ENCODE results near the gene KRT80. TPM values are rescaled to one million over a fixed set of nuclear protein-coding genes. Genes with fewer than 3 reads are reported as not detected.
"Not testable (repeated sequence)": the region's sequence is repeated elsewhere in the genome, so short reads cannot be mapped to it uniquely, and the experiment has no call there.

KRT80 gene
- not detected for polyA plus RNA-seq (2013, experiment 1 of 4)
- polyA plus RNA-seq (2013, experiment 2 of 4) = 0.05 TPM
- polyA plus RNA-seq (2013, experiment 3 of 4) = 0.11 TPM
- polyA plus RNA-seq (2013, experiment 4 of 4) = not detected

DNA sequence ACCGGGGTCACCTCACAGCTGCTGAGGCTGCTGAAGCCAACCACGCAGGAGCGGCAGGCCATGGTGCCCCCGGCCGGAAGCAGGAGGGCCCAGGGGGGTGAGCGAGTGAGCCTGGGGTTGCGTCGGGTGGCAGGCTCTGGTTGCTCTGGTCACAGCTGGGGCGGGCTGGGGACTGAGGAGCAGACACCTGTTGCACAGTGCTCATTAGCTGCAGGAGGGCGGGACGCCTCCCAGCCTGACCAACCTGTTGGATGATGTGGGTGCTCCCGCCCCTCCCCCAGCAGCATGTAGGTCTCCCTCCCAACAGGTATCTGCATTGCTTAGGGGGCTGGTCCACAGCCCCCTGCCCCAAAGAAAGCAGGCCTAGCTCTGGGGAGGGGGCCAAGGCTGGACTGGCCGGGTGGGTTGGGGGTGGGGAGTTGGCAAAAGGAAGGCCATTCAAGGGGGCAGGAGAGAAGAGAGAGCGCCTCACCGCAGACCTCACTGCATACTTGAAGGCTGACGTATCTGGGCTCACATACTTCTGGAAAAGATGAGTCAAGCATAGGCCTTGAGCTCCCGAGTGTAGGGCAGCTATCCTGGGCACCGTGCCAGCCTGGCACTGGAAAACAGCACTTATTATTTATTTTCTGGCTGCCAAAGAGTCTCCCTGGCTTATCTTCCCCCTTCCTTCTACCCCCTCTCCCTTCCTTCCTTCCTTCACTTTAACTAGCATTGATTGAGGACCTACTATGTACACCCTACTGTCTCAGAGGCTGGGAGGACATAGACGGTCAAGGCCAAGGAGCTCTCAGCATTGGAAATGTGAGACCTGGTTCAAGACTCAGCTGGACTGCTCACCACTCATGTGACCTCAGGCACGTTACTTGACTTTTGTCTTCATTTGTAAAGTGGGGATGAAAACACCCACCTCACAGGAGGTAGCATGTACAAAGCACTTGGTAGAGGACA is at the start of gene KRT80:
Gene KRT80 (minus strand): TSS at position 174 of the 951 bp plus-strand sequence. CDS start 112 bp downstream, at position 62.
- WGBS, 2 experiments = 88 to 91% methylated on average over 20 of the region's 20 CpGs
- H3K9me3 ChIP-seq (ENCODE audit: control insufficient read depth, low read length) = no peaks in the 10 kb centered on the region
- no peaks in the 10 kb centered on the region for H3K36me3 ChIP-seq (ENCODE audit: control insufficient read depth, insufficient read depth, low read length)
- no peak within 1 kb of the TSS for H3K4me3 ChIP-seq (ENCODE audit: insufficient read depth, low read depth, low read length)
- no peak within 1 kb of the TSS for H3K27ac ChIP-seq (ENCODE audit: insufficient read depth, low read depth, low read length, poor library complexity, severe bottlenecking)
- peaks cover 7% of the 10 kb centered on the region for H3K4me1 ChIP-seq (ENCODE audit: control insufficient read depth, insufficient read depth, low read length)
- no peaks in the 10 kb centered on the region for H3K27me3 ChIP-seq (ENCODE audit: control insufficient read depth, insufficient read depth, low read length, poor library complexity, severe bottlenecking)

DNA sequence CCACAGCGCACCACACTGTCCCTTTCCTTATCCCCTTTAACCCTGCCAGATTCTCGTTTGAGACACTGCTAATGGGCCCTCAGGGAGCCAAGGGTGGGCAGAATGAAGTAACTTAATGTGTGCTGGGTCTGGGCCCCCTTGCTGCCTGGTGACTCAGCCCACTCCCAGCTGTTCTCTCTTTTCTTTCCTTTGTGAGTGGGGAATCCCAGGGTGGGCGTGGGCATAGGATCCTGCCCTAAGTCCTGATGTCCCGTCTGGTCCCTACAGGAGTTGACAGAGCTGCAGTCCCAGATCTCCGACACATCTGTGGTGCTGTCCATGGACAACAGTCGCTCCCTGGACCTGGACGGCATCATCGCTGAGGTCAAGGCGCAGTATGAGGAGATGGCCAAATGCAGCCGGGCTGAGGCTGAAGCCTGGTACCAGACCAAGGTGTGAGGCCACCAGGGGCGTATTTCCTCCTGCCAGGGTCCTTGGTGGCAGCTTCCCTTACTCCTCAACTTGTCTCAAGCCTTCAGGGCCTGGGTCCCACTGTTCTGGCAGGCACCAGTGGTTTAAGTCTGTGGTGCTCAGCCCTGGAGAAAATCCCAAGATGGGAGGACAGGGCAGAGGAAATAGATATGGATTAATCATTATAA is 49.5 kb upstream of the KRT80 start:
- 85% methylated on average over 11 of the region's 11 CpGs for WGBS, 2 experiments
- Histone ChIP-seq H3K36me3 (ENCODE audit: control insufficient read depth, insufficient read depth, low read length) (no peaks in the 10 kb centered on the region), H3K27me3 (ENCODE audit: control insufficient read depth, insufficient read depth, low read length, poor library complexity, severe bottlenecking) (no peaks in the 10 kb centered on the region), H3K4me3 (ENCODE audit: insufficient read depth, low read depth, low read length) (no peak overlapping the region), H3K27ac (ENCODE audit: insufficient read depth, low read depth, low read length, poor library complexity, severe bottlenecking) (no peak overlapping the region), H3K9me3 (ENCODE audit: control insufficient read depth, low read length) (no peaks in the 10 kb centered on the region), H3K4me1 (ENCODE audit: control insufficient read depth, insufficient read depth, low read length) (no peaks in the 10 kb centered on the region)

DNA sequence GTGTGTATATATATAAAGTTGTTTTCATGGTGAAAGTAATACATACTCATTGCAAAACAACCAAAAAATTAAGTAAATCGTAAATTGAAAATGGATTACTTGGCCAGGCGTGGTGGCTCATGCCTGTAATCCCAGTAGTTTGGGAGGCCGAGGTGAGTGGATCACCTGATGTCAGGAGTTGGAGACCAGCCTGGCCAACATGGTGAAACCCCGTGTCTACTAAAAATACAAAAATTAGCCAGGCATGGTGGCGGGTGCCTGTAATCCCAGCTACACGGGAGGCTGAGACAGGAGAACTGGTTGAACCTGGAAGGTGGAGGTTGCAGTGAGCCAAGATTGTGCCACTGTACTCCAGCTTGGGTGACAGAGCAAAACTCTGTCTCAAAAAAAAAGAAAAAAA is 48.4 kb upstream of the KRT80 start:
- not testable (repeated sequence) for H3K9me3 ChIP-seq (ENCODE audit: control insufficient read depth, low read length); H3K4me1 ChIP-seq (ENCODE audit: control insufficient read depth, insufficient read depth, low read length); H3K27me3 ChIP-seq (ENCODE audit: control insufficient read depth, insufficient read depth, low read length, poor library complexity, severe bottlenecking); H3K4me3 ChIP-seq (ENCODE audit: insufficient read depth, low read depth, low read length); H3K27ac ChIP-seq (ENCODE audit: insufficient read depth, low read depth, low read length, poor library complexity, severe bottlenecking); H3K36me3 ChIP-seq (ENCODE audit: control insufficient read depth, insufficient read depth, low read length)
- 89 to 93% methylated on average over 6 of the region's 6 CpGs for WGBS, 2 experiments

DNA sequence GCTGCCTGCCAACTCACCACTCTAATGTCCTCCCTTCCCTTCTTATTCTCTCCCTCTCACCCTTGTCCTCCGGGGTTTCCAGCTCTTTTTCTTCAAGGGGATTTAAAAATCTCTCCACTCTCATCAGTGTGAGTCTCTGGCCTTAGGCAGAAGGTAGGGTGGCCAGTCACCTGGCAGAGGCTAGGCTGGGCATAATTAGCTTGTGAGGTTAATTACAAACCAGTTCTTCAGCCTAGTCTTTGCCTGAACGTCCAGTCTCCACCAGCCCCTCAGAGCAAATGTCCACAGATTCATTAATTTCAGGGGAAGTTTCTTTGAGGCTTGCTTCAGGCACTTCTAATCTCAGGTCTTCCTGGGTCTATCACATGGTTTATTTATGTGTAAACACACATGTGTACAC is 48.0 kb upstream of the KRT80 start:
- Histone ChIP-seq H3K36me3 (ENCODE audit: control insufficient read depth, insufficient read depth, low read length) (no peaks in the 10 kb centered on the region), H3K27ac (ENCODE audit: insufficient read depth, low read depth, low read length, poor library complexity, severe bottlenecking) (no peak overlapping the region), H3K4me3 (ENCODE audit: insufficient read depth, low read depth, low read length) (no peak overlapping the region), H3K4me1 (ENCODE audit: control insufficient read depth, insufficient read depth, low read length) (no peaks in the 10 kb centered on the region), H3K27me3 (ENCODE audit: control insufficient read depth, insufficient read depth, low read length, poor library complexity, severe bottlenecking) (peaks cover 3% of the 10 kb centered on the region), H3K9me3 (ENCODE audit: control insufficient read depth, low read length) (no peaks in the 10 kb centered on the region)
- WGBS, 2 experiments = 89 to 91% methylated on average over 2 of the region's 2 CpGs

DNA sequence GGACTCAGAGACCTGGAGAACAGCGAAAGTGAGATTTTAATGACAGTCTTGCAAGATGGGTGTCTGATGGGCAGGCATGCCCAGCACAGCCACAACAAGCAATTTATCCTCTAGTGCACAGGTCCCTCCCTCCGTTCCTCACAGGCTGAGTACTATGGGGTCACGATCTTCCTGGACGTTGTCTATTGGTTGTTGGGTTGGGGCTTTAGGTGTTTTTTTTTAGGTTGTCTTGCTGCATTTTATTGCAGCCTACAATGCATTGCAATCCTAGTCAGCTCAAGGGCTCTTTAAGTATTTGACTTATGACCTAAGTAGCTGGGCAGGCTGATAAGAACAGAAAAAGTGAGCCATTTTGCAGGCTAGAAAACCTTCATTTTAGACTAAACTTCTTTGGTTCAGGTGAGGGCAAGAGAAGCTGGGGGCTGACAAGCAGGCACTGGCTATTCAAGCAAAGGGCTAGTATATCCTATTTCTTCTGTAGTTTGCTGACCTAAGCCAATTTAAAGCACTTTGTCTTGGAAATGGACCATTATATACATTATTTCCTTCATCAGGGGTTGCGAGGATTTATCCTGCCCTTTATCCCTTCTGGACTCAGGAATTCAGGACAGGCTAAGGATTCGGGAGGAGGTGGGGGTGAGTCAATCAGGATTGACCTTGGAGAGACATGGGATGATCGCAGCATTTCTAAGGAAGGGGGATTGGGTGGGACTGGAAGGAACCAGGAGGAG is 47.3 kb upstream of the KRT80 start:
- Histone ChIP-seq H3K36me3 (ENCODE audit: control insufficient read depth, insufficient read depth, low read length) (no peaks in the 10 kb centered on the region), H3K4me1 (ENCODE audit: control insufficient read depth, insufficient read depth, low read length) (no peaks in the 10 kb centered on the region), H3K27ac (ENCODE audit: insufficient read depth, low read depth, low read length, poor library complexity, severe bottlenecking) (no peak overlapping the region), H3K4me3 (ENCODE audit: insufficient read depth, low read depth, low read length) (no peak overlapping the region), H3K9me3 (ENCODE audit: control insufficient read depth, low read length) (no peaks in the 10 kb centered on the region), H3K27me3 (ENCODE audit: control insufficient read depth, insufficient read depth, low read length, poor library complexity, severe bottlenecking) (peaks cover 6% of the 10 kb centered on the region)
- 94 to 96% methylated on average over 7 of the region's 7 CpGs for WGBS, 2 experiments

DNA sequence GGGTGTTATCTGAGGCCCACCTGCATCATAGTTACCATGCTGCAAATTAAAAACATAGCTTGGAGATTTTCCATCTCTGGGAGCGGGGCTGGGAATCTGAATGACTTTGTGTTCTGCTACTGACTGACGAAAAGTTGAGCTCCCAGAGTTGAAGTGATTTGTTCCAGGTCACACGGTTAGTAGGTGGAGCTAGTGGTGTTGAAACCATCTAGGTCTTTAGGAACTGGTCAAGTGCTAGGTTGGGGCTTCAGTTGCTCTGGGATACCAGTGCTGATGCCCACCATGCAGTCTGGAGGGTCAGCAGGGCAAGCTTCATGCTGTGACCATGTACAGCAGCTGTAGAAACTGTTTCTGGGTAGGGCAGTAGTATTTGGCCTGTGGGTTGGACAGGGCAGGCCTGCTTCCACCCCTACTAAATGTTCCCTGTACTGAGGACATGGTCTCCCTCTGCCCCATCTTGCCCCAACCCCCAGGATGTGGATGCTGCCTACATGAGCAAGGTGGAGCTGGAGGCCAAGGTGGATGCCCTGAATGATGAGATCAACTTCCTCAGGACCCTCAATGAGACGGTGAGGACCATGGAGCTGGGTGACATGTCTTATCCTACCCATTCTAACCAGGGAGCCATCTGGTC is 46.5 kb upstream of the KRT80 start:
- no peak overlapping the region for H3K4me3 ChIP-seq (ENCODE audit: insufficient read depth, low read depth, low read length)
- 90 to 91% methylated on average over 4 of the region's 4 CpGs for WGBS, 2 experiments
- H3K27ac ChIP-seq (ENCODE audit: insufficient read depth, low read depth, low read length, poor library complexity, severe bottlenecking) = no peak overlapping the region
- no peaks in the 10 kb centered on the region for H3K9me3 ChIP-seq (ENCODE audit: control insufficient read depth, low read length)
- H3K36me3 ChIP-seq (ENCODE audit: control insufficient read depth, insufficient read depth, low read length) = no peaks in the 10 kb centered on the region
- H3K27me3 ChIP-seq (ENCODE audit: control insufficient read depth, insufficient read depth, low read length, poor library complexity, severe bottlenecking) = peaks cover 14% of the 10 kb centered on the region
- peaks cover 5% of the 10 kb centered on the region for H3K4me1 ChIP-seq (ENCODE audit: control insufficient read depth, insufficient read depth, low read length)

DNA sequence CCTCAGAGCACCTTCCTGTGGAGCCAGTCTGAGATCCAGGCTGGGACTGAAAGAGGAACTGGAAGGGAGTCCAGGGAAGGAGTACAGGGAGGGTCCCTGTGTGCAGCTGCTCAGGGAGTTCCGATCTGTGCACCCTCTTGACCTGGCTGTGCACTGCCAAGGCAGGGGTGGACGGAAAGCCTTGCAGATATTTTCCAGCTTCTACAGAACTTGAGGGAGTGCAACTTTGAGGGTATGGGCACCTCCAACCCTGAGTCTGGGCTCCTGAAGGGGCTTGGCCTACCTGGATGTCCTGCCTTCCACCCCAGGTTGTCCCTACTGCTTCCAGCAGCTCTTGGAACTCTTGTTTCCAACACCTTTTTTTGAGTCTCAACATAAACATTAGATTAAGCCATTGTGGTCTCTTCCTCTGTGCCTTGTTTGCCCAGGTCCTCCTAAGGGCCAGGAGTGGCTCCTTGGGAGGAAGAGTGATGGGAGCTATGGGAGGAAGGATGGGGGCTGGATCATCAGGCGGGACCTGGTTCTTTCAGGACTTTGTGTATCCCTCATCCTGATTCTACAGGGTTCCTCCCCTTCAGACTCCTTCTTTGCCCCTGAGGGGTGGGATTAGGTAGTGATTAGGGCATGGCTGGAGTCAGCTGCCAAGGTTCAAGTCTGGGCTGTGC is 44.7 kb upstream of the KRT80 start:
- Histone ChIP-seq H3K9me3 (ENCODE audit: control insufficient read depth, low read length) (no peaks in the 10 kb centered on the region), H3K4me3 (ENCODE audit: insufficient read depth, low read depth, low read length) (no peak overlapping the region), H3K4me1 (ENCODE audit: control insufficient read depth, insufficient read depth, low read length) (peaks cover 14% of the 10 kb centered on the region), H3K36me3 (ENCODE audit: control insufficient read depth, insufficient read depth, low read length) (no peaks in the 10 kb centered on the region), H3K27ac (ENCODE audit: insufficient read depth, low read depth, low read length, poor library complexity, severe bottlenecking) (no peak overlapping the region), H3K27me3 (ENCODE audit: control insufficient read depth, insufficient read depth, low read length, poor library complexity, severe bottlenecking) (peaks cover 32% of the 10 kb centered on the region)
- WGBS, 2 experiments = 87 to 97% methylated on average over 3 of the region's 3 CpGs

DNA sequence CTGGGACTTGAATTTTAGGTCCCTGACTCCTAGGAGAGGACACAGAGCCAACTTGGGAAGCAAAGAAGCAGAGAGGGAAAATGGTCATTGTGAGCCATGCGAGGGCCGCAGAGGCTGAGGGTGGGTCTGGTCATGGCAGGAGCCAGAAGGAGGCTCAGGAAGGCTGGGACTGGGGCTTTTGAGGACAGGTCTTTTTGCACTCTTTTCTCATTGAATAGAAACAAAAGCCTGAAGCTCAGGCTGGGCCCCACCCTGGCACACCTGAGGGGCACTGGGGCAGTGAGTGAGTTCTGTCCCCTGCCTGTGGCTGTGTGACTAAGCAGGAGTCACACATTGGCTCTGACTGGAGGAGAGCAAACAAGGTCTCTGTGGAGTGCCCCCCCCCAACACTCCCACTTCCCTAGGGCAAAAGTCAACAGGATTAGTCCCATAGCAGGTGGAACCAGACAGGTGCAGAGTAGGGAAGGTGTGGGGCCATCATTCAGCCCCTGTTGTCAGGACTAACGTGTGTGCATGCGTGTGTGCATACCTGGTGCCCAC is 44.1 kb upstream of the KRT80 start:
- Histone ChIP-seq H3K36me3 (ENCODE audit: control insufficient read depth, insufficient read depth, low read length) (no peaks in the 10 kb centered on the region), H3K4me3 (ENCODE audit: insufficient read depth, low read depth, low read length) (no peak overlapping the region), H3K9me3 (ENCODE audit: control insufficient read depth, low read length) (no peaks in the 10 kb centered on the region), H3K4me1 (ENCODE audit: control insufficient read depth, insufficient read depth, low read length) (peaks cover 19% of the 10 kb centered on the region), H3K27ac (ENCODE audit: insufficient read depth, low read depth, low read length, poor library complexity, severe bottlenecking) (no peak overlapping the region), H3K27me3 (ENCODE audit: control insufficient read depth, insufficient read depth, low read length, poor library complexity, severe bottlenecking) (peaks cover 38% of the 10 kb centered on the region)
- WGBS, 2 experiments = 89 to 93% methylated on average over 4 of the region's 4 CpGs

DNA sequence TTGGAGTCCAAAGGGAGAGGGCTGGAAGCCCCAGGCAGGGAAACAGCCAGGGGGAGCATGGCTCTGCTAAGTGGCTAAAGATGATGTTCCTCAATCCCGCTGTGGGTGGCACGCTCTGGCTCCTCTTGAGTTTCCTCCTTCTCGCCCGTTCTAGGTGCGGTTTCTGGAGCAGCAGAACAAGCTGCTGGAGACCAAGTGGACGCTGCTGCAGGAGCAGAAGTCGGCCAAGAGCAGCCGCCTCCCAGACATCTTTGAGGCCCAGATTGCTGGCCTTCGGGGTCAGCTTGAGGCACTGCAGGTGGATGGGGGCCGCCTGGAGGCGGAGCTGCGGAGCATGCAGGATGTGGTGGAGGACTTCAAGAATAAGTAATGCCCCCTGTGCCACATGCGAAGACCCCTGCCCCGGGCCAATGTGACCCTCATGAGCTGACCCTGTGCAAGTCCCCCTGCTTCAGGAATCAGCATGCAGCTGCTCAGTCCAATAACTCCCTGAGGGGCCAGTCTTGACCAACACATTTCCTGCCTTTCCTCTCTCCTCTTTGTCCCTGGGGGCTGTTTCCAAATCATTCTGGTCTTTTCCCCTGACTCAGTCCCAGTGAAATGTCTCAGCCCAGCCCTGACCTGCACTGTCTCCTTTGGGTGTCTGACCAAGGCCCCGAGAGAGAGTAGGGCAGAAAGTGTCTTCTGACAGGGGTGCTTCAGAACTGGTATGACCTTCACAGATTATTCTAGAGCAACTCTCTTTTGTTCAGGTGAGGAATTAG is 43.4 kb upstream of the KRT80 start:
- H3K27ac ChIP-seq (ENCODE audit: insufficient read depth, low read depth, low read length, poor library complexity, severe bottlenecking) = no peak overlapping the region
- no peaks in the 10 kb centered on the region for H3K36me3 ChIP-seq (ENCODE audit: control insufficient read depth, insufficient read depth, low read length)
- H3K4me3 ChIP-seq (ENCODE audit: insufficient read depth, low read depth, low read length) = no peak overlapping the region
- H3K27me3 ChIP-seq (ENCODE audit: control insufficient read depth, insufficient read depth, low read length, poor library complexity, severe bottlenecking) = peaks cover 39% of the 10 kb centered on the region
- 95 to 96% methylated on average over 15 of the region's 15 CpGs for WGBS, 2 experiments
- H3K4me1 ChIP-seq (ENCODE audit: control insufficient read depth, insufficient read depth, low read length) = peaks cover 19% of the 10 kb centered on the region
- no peaks in the 10 kb centered on the region for H3K9me3 ChIP-seq (ENCODE audit: control insufficient read depth, low read length)
